Osteocyte (in vitro differentiated cells): Measurements from ENCODE around the gene ARHGAP4. TPM values are rescaled to one million over a fixed set of nuclear protein-coding genes. Genes with fewer than 3 reads are reported as not detected.

Experiments
- DNase-seq: peaks from one replicate; pipeline ENCODE4 v3.0.0; 2021; ENCODE audit warnings: mixed read lengths; ENCODE audit not compliant: unreplicated experiment; ENCODE audit errors: extremely low spot score
- H3K27ac Mint-ChIP-seq: one replicate; pipeline ENCODE4 v1.8.0; 2021; ENCODE audit warnings: mild to moderate bottlenecking, mixed read lengths; ENCODE audit not compliant: unreplicated experiment
- H3K27me3 Mint-ChIP-seq: one replicate; pipeline ENCODE4 v1.8.0; 2021; ENCODE audit warnings: mixed read lengths; ENCODE audit not compliant: unreplicated experiment
- H3K36me3 Mint-ChIP-seq: one replicate; pipeline ENCODE4 v1.8.0; 2021; ENCODE audit warnings: mixed read lengths; ENCODE audit not compliant: unreplicated experiment
- H3K4me1 Mint-ChIP-seq: one replicate; pipeline ENCODE4 v1.8.0; 2021; ENCODE audit warnings: mixed read lengths; ENCODE audit not compliant: unreplicated experiment
- H3K4me3 Mint-ChIP-seq: one replicate; pipeline ENCODE4 v1.8.0; 2021; ENCODE audit warnings: mild to moderate bottlenecking, moderate library complexity, mixed read lengths; ENCODE audit not compliant: unreplicated experiment
- H3K9me3 Mint-ChIP-seq: one replicate; pipeline ENCODE4 v1.8.0; 2021; ENCODE audit warnings: mixed read lengths; ENCODE audit not compliant: unreplicated experiment
- CTCF ChIP-seq: fragments of 200-600 bp; sonication (generic); IDR thresholded peaks from 2 replicates; pipeline ENCODE4 v1.5.0; 2021; ENCODE audit warnings: antibody characterized with exemption, mild to moderate bottlenecking, moderate library complexity
- total RNA-seq: library from RNA; stranded (reverse); gene quantifications from 2 replicates; pipeline ENCODE4 v1.2.1, GENCODE V29; 2021

Gene ARHGAP4
- total RNA-seq, 1 donor from 2014 or later = 5.3 TPM

GRCh38 chrX:153937056-153937455 lies 11.0 kb upstream of the ARHGAP4 start:
- H3K27me3 Mint-ChIP-seq = no peaks in the 10 kb centered on the region
- no peaks in the 10 kb centered on the region for H3K36me3 Mint-ChIP-seq
- no peak for DNase-seq
- TF ChIP-seq CTCF = no peak
- H3K4me3 Mint-ChIP-seq = no peak overlapping the region
- no peak overlapping the region for H3K27ac Mint-ChIP-seq
- H3K4me1 Mint-ChIP-seq = peaks cover 15% of the 10 kb centered on the region
- H3K9me3 Mint-ChIP-seq = no peaks in the 10 kb centered on the region

- TF ChIP-seq CTCF = no peak
- Mint-ChIP-seq H3K4me1 (peaks cover 11% of the 10 kb centered on the region), H3K27me3 (no peaks in the 10 kb centered on the region), H3K27ac (no peak overlapping the region), H3K36me3 (peaks cover 5% of the 10 kb centered on the region), H3K9me3 (no peaks in the 10 kb centered on the region), H3K4me3 (peak overlapping the region; percentile 55)
- DNase-seq = no peak
These were observed 9.3 kb upstream of the ARHGAP4 start for GRCh38 chrX:153935326-153935851.

DNA sequence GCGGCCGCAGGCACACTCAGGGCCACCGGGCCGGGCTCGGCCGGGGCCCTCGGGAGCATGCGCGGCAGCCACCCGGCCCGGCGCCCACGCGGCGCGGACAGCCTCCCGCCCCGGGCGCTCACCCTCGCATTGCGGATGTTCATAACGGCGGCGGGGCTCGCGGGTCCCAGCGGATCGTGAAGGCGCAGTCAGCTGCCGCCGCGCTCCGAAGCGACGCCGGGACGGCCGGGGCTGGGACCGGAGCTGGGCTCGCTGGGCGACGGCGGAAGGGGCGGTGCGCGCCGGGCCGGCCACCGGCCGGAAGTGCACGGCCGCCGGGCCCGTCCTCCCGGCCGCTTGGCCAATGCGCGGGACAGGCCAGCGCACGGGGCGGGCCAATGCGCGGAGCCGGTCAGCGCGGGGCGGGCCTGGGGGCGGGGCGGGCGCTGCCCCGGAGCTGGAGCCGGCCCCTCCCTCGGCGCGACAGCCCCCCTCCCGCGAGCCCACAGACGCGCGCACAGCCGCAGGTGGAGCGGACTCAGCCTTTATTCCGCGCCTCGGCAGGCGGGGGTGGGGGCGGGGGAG lies 8.8 kb upstream of the ARHGAP4 start, which contains the start of gene NAA10:
NAA10 (minus strand) TSS at position 276 of the 564 bp plus-strand sequence; CDS start at position 143, 133 bp downstream.
- peaks cover 11% of the 10 kb centered on the region for H3K4me1 Mint-ChIP-seq
- no peaks in the 10 kb centered on the region for H3K27me3 Mint-ChIP-seq
- no peaks in the 10 kb centered on the region for H3K9me3 Mint-ChIP-seq
- TF ChIP-seq CTCF = no peak
- H3K4me3 Mint-ChIP-seq = peak within 1 kb of the TSS; percentile 81
- H3K36me3 Mint-ChIP-seq = peaks cover 5% of the 10 kb centered on the region
- peak; percentile 90 for DNase-seq
- no peak within 1 kb of the TSS for H3K27ac Mint-ChIP-seq

GRCh38 chrX:153934148-153934761 lies 8.2 kb upstream of the ARHGAP4 start:
- H3K9me3 Mint-ChIP-seq = no peaks in the 10 kb centered on the region
- H3K4me1 Mint-ChIP-seq = peaks cover 8% of the 10 kb centered on the region
- TF ChIP-seq CTCF = no peak
- DNase-seq = no peak
- H3K4me3 Mint-ChIP-seq = peak overlapping the region; percentile 81
- H3K27ac Mint-ChIP-seq = no peak overlapping the region
- no peaks in the 10 kb centered on the region for H3K27me3 Mint-ChIP-seq
- H3K36me3 Mint-ChIP-seq = peaks cover 5% of the 10 kb centered on the region

DNA sequence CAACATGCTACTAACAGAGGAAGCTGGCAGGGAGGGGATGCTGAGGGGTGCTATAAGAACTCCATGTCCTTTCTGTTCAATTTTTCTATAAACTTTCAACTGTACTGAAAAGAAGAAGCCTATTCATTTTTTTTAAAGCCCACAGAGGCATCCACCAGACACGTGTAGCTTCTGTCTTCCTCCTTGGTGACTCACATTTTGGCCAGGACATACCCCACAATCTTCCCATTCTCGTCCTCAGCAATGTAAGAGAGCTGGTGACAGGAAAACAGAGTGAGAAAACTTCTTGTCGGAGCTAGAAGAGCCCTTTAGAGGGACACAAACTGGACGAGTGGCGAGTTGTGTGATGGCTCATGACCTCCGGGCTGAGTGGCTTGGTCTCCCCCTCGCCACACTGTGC lies 7.7 kb upstream of the ARHGAP4 start:
- no peak for TF ChIP-seq CTCF
- Mint-ChIP-seq H3K4me1 (peaks cover 8% of the 10 kb centered on the region), H3K27ac (no peak overlapping the region), H3K27me3 (no peaks in the 10 kb centered on the region), H3K36me3 (peaks cover 5% of the 10 kb centered on the region), H3K4me3 (peak overlapping the region; percentile 81), H3K9me3 (no peaks in the 10 kb centered on the region)
- no peak for DNase-seq
